HEK293 (cell line): ENCODE measurements around the gene FOSB.

Experiments used
- ATF2 ChIP-seq: fragments of 450-650 bp; formaldehyde crosslinking; IDR thresholded peaks from 2 replicates; pipeline ENCODE4 v1.5.1; 2016; ENCODE audit warnings: missing biosample characterization, missing genetic modification characterization, low read depth
- KLF16 ChIP-seq: fragments of 450-650 bp; formaldehyde crosslinking; IDR thresholded peaks from 2 replicates; pipeline ENCODE4 v1.5.1; 2017; ENCODE audit warnings: missing biosample characterization, missing genetic modification characterization
- KLF7 ChIP-seq: fragments of 450-650 bp; formaldehyde crosslinking; IDR thresholded peaks from 2 replicates; pipeline ENCODE4 v1.5.1; 2016; ENCODE audit warnings: missing biosample characterization, missing genetic modification characterization, borderline replicate concordance
- KLF9 ChIP-seq: fragments of 450-650 bp; formaldehyde crosslinking; IDR thresholded peaks from 2 replicates; pipeline ENCODE4 v1.5.1; 2016; ENCODE audit warnings: missing biosample characterization, missing genetic modification characterization, low read depth
- PRDM4 ChIP-seq: fragments of 450-650 bp; formaldehyde crosslinking; IDR thresholded peaks from 2 replicates; pipeline ENCODE4 v1.5.1; 2017; ENCODE audit warnings: missing biosample characterization, missing genetic modification characterization
- ZBTB17 ChIP-seq: fragments of 450-650 bp; formaldehyde crosslinking; IDR thresholded peaks from 2 replicates; pipeline ENCODE4 v1.5.1; 2016; ENCODE audit warnings: missing biosample characterization, missing genetic modification characterization
- ZFP41 ChIP-seq: fragments of 450-650 bp; formaldehyde crosslinking; IDR thresholded peaks from 2 replicates; pipeline ENCODE4 v1.5.1; 2016; ENCODE audit warnings: missing biosample characterization, missing genetic modification characterization, borderline replicate concordance
- ZNF10 ChIP-seq: fragments of 450-650 bp; formaldehyde crosslinking; IDR thresholded peaks from 2 replicates; pipeline ENCODE4 v1.5.1; 2017; ENCODE audit warnings: missing biosample characterization, missing genetic modification characterization
- ZNF16 ChIP-seq: fragments of 450-650 bp; formaldehyde crosslinking; IDR thresholded peaks from 2 replicates; pipeline ENCODE4 v1.5.1; 2016; ENCODE audit warnings: low read depth, missing biosample characterization, missing genetic modification characterization
- ZNF19 ChIP-seq: fragments of 450-650 bp; formaldehyde crosslinking; IDR thresholded peaks from 2 replicates; pipeline ENCODE4; 2016; ENCODE audit warnings: missing biosample characterization, missing genetic modification characterization, low read depth
- ZNF221 ChIP-seq: fragments of 450-650 bp; formaldehyde crosslinking; IDR thresholded peaks from 2 replicates; pipeline ENCODE4 v1.5.1; 2017; ENCODE audit warnings: missing biosample characterization, missing genetic modification characterization, borderline replicate concordance
- ZNF302 ChIP-seq: fragments of 450-650 bp; formaldehyde crosslinking; IDR thresholded peaks from 2 replicates; pipeline ENCODE4 v1.5.1; 2016; ENCODE audit warnings: missing biosample characterization, missing genetic modification characterization, low read depth
- ZNF600 ChIP-seq: fragments of 450-650 bp; formaldehyde crosslinking; IDR thresholded peaks from 2 replicates; pipeline ENCODE4 v1.5.1; 2016; ENCODE audit warnings: missing biosample characterization, missing genetic modification characterization
- TF ChIP-seq, protein P1 (sequence below): fragments of 450-650 bp; formaldehyde crosslinking; IDR thresholded peaks from 2 replicates; pipeline ENCODE4 v1.5.1; 2016; ENCODE audit warnings: missing biosample characterization, missing genetic modification characterization, borderline replicate concordance
- TF ChIP-seq, protein P2 (sequence below): fragments of 450-650 bp; formaldehyde crosslinking; IDR thresholded peaks from 2 replicates; pipeline ENCODE4 v1.5.1; 2016; ENCODE audit warnings: missing biosample characterization, missing genetic modification characterization
- TF ChIP-seq, protein P3 (sequence below): fragments of 450-650 bp; IDR thresholded peaks from 2 replicates; pipeline ENCODE4 v1.5.1; 2018; ENCODE audit warnings: missing biosample characterization, mild to moderate bottlenecking, missing genetic modification characterization
- TF ChIP-seq, protein P4 (sequence below): fragments of 450-650 bp; formaldehyde crosslinking; IDR thresholded peaks from 2 replicates; pipeline ENCODE4 v1.5.1; 2016; ENCODE audit warnings: missing biosample characterization, missing genetic modification characterization
- TF ChIP-seq, protein P5 (sequence below): fragments of 450-650 bp; formaldehyde crosslinking; conservative IDR thresholded peaks from 2 replicates; pipeline ENCODE4 v1.5.1; 2016; ENCODE audit warnings: low read depth, missing biosample characterization, missing genetic modification characterization

The FOSB gene

DNA sequence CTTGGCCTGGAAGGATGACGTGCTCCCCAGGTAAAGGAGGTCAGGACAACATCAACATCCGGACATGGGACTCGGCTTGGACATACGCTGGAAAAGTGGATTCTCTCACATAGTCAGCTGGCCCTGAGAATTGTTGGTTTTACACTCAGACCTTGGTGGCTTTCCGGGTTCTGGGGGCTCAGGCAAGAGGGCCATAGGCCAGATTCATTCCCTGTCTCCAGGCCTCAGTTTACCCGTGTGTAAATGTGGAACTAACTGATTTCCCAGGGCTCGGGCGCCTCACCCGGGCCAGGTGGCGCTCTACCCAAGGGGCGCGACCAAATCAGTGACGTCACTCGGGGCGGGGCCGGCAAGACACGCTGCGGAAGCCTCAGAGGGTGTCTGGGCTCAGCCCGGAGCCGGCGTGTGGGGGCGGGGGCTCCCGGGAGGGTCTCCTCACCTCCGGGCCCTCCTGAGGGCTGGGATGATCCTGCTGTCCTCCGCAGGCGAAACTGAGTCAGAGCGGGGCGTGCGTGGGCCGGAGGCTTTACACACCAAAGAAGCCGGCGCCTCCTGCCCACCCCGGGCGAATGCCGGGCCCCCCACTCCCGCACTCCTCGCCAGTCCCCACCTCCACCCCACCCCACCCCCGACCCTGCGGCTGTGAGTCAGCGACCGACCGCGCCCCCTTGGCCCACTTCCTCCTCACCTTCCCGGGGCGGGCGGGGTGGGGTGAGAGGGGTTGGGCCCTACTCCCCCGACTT lies 38.6 kb downstream of the FOSB start (continued):
- TF ChIP-seq, protein P1, sequence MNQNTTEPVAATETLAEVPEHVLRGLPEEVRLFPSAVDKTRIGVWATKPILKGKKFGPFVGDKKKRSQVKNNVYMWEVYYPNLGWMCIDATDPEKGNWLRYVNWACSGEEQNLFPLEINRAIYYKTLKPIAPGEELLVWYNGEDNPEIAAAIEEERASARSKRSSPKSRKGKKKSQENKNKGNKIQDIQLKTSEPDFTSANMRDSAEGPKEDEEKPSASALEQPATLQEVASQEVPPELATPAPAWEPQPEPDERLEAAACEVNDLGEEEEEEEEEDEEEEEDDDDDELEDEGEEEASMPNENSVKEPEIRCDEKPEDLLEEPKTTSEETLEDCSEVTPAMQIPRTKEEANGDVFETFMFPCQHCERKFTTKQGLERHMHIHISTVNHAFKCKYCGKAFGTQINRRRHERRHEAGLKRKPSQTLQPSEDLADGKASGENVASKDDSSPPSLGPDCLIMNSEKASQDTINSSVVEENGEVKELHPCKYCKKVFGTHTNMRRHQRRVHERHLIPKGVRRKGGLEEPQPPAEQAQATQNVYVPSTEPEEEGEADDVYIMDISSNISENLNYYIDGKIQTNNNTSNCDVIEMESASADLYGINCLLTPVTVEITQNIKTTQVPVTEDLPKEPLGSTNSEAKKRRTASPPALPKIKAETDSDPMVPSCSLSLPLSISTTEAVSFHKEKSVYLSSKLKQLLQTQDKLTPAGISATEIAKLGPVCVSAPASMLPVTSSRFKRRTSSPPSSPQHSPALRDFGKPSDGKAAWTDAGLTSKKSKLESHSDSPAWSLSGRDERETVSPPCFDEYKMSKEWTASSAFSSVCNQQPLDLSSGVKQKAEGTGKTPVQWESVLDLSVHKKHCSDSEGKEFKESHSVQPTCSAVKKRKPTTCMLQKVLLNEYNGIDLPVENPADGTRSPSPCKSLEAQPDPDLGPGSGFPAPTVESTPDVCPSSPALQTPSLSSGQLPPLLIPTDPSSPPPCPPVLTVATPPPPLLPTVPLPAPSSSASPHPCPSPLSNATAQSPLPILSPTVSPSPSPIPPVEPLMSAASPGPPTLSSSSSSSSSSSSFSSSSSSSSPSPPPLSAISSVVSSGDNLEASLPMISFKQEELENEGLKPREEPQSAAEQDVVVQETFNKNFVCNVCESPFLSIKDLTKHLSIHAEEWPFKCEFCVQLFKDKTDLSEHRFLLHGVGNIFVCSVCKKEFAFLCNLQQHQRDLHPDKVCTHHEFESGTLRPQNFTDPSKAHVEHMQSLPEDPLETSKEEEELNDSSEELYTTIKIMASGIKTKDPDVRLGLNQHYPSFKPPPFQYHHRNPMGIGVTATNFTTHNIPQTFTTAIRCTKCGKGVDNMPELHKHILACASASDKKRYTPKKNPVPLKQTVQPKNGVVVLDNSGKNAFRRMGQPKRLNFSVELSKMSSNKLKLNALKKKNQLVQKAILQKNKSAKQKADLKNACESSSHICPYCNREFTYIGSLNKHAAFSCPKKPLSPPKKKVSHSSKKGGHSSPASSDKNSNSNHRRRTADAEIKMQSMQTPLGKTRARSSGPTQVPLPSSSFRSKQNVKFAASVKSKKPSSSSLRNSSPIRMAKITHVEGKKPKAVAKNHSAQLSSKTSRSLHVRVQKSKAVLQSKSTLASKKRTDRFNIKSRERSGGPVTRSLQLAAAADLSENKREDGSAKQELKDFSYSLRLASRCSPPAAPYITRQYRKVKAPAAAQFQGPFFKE = no peak
- TF ChIP-seq ZNF302 (tag by site-specific recombination) = no peak
- TF ChIP-seq, protein P2, sequence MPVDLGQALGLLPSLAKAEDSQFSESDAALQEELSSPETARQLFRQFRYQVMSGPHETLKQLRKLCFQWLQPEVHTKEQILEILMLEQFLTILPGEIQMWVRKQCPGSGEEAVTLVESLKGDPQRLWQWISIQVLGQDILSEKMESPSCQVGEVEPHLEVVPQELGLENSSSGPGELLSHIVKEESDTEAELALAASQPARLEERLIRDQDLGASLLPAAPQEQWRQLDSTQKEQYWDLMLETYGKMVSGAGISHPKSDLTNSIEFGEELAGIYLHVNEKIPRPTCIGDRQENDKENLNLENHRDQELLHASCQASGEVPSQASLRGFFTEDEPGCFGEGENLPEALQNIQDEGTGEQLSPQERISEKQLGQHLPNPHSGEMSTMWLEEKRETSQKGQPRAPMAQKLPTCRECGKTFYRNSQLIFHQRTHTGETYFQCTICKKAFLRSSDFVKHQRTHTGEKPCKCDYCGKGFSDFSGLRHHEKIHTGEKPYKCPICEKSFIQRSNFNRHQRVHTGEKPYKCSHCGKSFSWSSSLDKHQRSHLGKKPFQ = no peak
- TF ChIP-seq ATF2 (tag by site-specific recombination) = peak; percentile 99
- no peak for TF ChIP-seq ZNF221 (tag by site-specific recombination)
- TF ChIP-seq, protein P3, sequence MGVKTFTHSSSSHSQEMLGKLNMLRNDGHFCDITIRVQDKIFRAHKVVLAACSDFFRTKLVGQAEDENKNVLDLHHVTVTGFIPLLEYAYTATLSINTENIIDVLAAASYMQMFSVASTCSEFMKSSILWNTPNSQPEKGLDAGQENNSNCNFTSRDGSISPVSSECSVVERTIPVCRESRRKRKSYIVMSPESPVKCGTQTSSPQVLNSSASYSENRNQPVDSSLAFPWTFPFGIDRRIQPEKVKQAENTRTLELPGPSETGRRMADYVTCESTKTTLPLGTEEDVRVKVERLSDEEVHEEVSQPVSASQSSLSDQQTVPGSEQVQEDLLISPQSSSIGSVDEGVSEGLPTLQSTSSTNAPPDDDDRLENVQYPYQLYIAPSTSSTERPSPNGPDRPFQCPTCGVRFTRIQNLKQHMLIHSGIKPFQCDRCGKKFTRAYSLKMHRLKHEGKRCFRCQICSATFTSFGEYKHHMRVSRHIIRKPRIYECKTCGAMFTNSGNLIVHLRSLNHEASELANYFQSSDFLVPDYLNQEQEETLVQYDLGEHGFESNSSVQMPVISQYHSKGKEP = 0 out of 2 replicates have a peak, but pooled peaks have one; percentile 5
- no peak for TF ChIP-seq ZNF19 (tag by site-specific recombination)
- TF ChIP-seq KLF16 (tag by site-specific recombination) = peak; percentile 91
- TF ChIP-seq, protein P4, sequence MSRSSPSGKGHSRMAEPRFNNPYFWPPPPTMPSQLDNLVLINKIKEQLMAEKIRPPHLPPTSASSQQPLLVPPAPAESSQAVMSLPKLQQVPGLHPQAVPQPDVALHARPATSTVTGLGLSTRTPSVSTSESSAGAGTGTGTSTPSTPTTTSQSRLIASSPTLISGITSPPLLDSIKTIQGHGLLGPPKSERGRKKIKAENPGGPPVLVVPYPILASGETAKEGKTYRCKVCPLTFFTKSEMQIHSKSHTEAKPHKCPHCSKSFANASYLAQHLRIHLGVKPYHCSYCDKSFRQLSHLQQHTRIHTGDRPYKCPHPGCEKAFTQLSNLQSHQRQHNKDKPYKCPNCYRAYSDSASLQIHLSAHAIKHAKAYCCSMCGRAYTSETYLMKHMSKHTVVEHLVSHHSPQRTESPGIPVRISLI (tag by site-specific recombination) = no peak
- 0 out of 2 replicates have a peak, but pooled peaks have one; percentile 62 for TF ChIP-seq KLF7
- peak; percentile 43; the same call in 1 of the 2 replicates for TF ChIP-seq ZNF600 (tag by site-specific recombination)
- TF ChIP-seq KLF9 (tag by site-specific recombination) = peak; percentile 93
- no peak for TF ChIP-seq ZNF16 (tag by site-specific recombination)
- no peak for TF ChIP-seq ZFP41 (tag by site-specific recombination)
- TF ChIP-seq ZNF10 = no peak
- TF ChIP-seq, protein P5, sequence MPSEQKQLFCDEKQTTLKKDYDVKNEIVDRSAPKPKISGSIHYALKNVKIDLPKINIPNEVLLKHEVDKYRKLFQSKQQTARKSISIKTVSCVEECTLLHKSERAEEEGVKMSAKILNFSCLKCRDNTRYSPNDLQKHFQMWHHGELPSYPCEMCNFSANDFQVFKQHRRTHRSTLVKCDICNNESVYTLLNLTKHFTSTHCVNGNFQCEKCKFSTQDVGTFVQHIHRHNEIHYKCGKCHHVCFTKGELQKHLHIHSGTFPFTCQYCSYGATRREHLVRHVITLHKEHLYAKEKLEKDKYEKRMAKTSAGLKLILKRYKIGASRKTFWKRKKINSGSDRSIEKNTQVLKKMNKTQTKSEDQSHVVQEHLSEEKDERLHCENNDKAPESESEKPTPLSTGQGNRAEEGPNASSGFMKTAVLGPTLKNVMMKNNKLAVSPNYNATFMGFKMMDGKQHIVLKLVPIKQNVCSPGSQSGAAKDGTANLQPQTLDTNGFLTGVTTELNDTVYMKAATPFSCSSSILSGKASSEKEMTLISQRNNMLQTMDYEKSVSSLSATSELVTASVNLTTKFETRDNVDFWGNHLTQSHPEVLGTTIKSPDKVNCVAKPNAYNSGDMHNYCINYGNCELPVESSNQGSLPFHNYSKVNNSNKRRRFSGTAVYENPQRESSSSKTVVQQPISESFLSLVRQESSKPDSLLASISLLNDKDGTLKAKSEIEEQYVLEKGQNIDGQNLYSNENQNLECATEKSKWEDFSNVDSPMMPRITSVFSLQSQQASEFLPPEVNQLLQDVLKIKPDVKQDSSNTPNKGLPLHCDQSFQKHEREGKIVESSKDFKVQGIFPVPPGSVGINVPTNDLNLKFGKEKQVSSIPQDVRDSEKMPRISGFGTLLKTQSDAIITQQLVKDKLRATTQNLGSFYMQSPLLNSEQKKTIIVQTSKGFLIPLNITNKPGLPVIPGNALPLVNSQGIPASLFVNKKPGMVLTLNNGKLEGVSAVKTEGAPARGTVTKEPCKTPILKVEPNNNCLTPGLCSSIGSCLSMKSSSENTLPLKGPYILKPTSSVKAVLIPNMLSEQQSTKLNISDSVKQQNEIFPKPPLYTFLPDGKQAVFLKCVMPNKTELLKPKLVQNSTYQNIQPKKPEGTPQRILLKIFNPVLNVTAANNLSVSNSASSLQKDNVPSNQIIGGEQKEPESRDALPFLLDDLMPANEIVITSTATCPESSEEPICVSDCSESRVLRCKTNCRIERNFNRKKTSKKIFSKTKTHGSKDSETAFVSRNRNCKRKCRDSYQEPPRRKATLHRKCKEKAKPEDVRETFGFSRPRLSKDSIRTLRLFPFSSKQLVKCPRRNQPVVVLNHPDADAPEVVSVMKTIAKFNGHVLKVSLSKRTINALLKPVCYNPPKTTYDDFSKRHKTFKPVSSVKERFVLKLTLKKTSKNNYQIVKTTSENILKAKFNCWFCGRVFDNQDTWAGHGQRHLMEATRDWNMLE (tag by site-specific recombination) = no peak
- peak; percentile 10; the same call in 1 of the 2 replicates for TF ChIP-seq PRDM4 (tag by site-specific recombination)
- TF ChIP-seq ZBTB17 (tag by site-specific recombination) = 0 out of 2 replicates have a peak, but pooled peaks have one; percentile 26
